T-cell (primary cell): ENCODE results near the gene OCLN. TPM values are rescaled to one million over a fixed set of nuclear protein-coding genes. Genes with fewer than 3 reads are reported as not detected.

Source experiments
- ATAC-seq, 4 experiments: fragments of 200-7000 bp in 3 of 4; fragments of 150-1000 bp in 1 of 4; cut with Tn5 transposase; replicated peaks in 1 of 4; 1 replicate in 3 of 4; 2 replicates in 1 of 4; pipeline ENCODE4 v1.10.0; 2021; ENCODE audit warnings: moderate library complexity in 3 of 4, mild to moderate bottlenecking in 2 of 4, moderate number of reproducible peaks in 1 of 4
- CTCF ChIA-PET, 2 donors: fragments of 300-600 bp; sonication (Branson Sonifier 250); formaldehyde crosslinking; loops; one replicate each; lab custom pipeline; 2022; ENCODE audit warnings: antibody characterized with exemption in 2 of 2; lab: Charles Lee
- POLR2A ChIA-PET, 2 donors: fragments of 300-600 bp; sonication (Branson Sonifier 250); formaldehyde crosslinking; loops; one replicate each; lab custom pipeline; 2022; ENCODE audit warnings: antibody characterized with exemption in 2 of 2; lab: Charles Lee
- DNase-seq, 35 experiments: peaks; one replicate each; pipeline versions ENCODE4 v3.0.0 to v3.0.0-alpha.2; 2013 to 2023
- H3K27ac ChIP-seq: one replicate; pipeline ENCODE4 v1.5.1; 2013; ENCODE audit warnings: low read length
- H3K27me3 ChIP-seq, 2 experiments: replicated peaks in 1 of 2; 1 replicate in 1 of 2; 2 replicates in 1 of 2; pipeline versions ENCODE4 v1.6.1 to v1.7.0; 2013; ENCODE audit warnings: low read length in 1 of 2, mixed read lengths in 1 of 2; ENCODE audit not compliant: control insufficient read depth in 2 of 2, insufficient read depth in 2 of 2; ENCODE audit errors: extremely low read depth in 1 of 2
- H3K36me3 ChIP-seq, 2 donors: 1 replicate in 1 of 2; 2 replicates in 1 of 2; pipeline versions ENCODE4 v1.6.1 to v1.7.0; 2013; ENCODE audit warnings: low read length in 1 of 2; ENCODE audit not compliant: control insufficient read depth in 2 of 2, insufficient read depth in 1 of 2; ENCODE audit errors: extremely low read depth in 1 of 2
- H3K4me1 ChIP-seq, 2 experiments: 1 replicate in 1 of 2; 2 replicates in 1 of 2; pipeline versions ENCODE4 v1.6.1 to v1.7.0; 2013; ENCODE audit warnings: low read length in 2 of 2, mixed read lengths in 1 of 2; ENCODE audit not compliant: insufficient read depth in 2 of 2, control insufficient read depth in 1 of 2; ENCODE audit errors: extremely low read depth in 1 of 2
- H3K4me3 ChIP-seq, 2 donors: 1 replicate in 1 of 2; 2 replicates in 1 of 2; pipeline versions ENCODE4 v1.5.1 to v1.7.0; 2013; ENCODE audit warnings: mild to moderate bottlenecking in 2 of 2, low read length in 1 of 2, moderate library complexity in 1 of 2; ENCODE audit not compliant: control insufficient read depth in 1 of 2; ENCODE audit errors: extremely low read depth in 1 of 2
- H3K9me3 ChIP-seq: 2 replicates; pipeline ENCODE4 v1.7.0; 2013
- H3K27ac Mint-ChIP-seq, 2 donors: one replicate each; pipeline ENCODE4 v1.8.0; 2020 to 2021; ENCODE audit warnings: mild to moderate bottlenecking in 2 of 2, mixed read lengths in 2 of 2
- H3K27me3 Mint-ChIP-seq, 2 donors: one replicate each; pipeline ENCODE4 v1.8.0; 2021 to 2022; ENCODE audit warnings: mixed read lengths in 2 of 2
- H3K36me3 Mint-ChIP-seq: one replicate; pipeline ENCODE4 v1.8.0; 2021; ENCODE audit warnings: mixed read lengths
- H3K4me1 Mint-ChIP-seq, 3 donors: one replicate each; pipeline ENCODE4 v1.8.0; 2020 to 2022; ENCODE audit warnings: mixed read lengths in 3 of 3, mild to moderate bottlenecking in 1 of 3
- H3K4me3 Mint-ChIP-seq, 3 donors: one replicate each; pipeline ENCODE4 v1.8.0; 2020 to 2022; ENCODE audit warnings: mild to moderate bottlenecking in 3 of 3, mixed read lengths in 3 of 3, moderate library complexity in 3 of 3
- H3K9me3 Mint-ChIP-seq, 3 donors: one replicate each; pipeline ENCODE4 v1.8.0; 2020 to 2022; ENCODE audit warnings: mixed read lengths in 3 of 3
- WGBS: methylation state at CpG from one replicate; pipeline ENCODE4 v1.1.5; 2013; ENCODE audit warnings: missing lambda C conversion rate; ENCODE audit not compliant: insufficient coverage; 5-methylcytosine and 5-hydroxymethylcytosine counted together
- total RNA-seq, 35 experiments: library from RNA in 6 of 35; stranded (reverse) in 6 of 35; fragments of 120-200 nt in 1 of 35; gene quantifications; one replicate each; pipeline versions ENCODE4 v1.2.1 to v1.2.4 and lab custom pipeline; 2013 to 2026

The OCLN gene
- total RNA-seq, 5 donors from 2014 or later (not counting 1 experiment from before 2014, with no cell fraction given): 1.1 to 9.0 (median 4.2) TPM

GRCh38 chr5:69489246-69489645, 3.3 kb upstream of the OCLN start:
- H3K4me1 Mint-ChIP-seq: peaks cover 0 to 15% (median 12%) of the 10 kb centered on the region in 3 donors
- no peak for DNase-seq
- peaks cover 29 to 41% of the 10 kb centered on the region in 2 donors for H3K27me3 Mint-ChIP-seq
- no peaks in the 10 kb centered on the region for H3K9me3 Mint-ChIP-seq
- Histone ChIP-seq H3K27me3 (peaks cover 2 to 34% of the 10 kb centered on the region in 2 experiments), H3K4me3 (no peak overlapping the region), H3K4me1 (peaks cover 0 to 18% of the 10 kb centered on the region in 2 experiments), H3K27ac (no peak overlapping the region), H3K36me3 (no peaks in the 10 kb centered on the region), H3K9me3 (no peaks in the 10 kb centered on the region)
- POLR2A ChIA-PET: no interaction called here
- no peak overlapping the region for H3K27ac Mint-ChIP-seq
- no peak overlapping the region for H3K4me3 Mint-ChIP-seq
- ATAC-seq: no peak
- CTCF ChIA-PET: interaction anchor here in 1 of 2 donors (0.6 kb wide), 1 partner anchor 64 kb away, joined by 4 read pairs; no protein-coding TSS in a partner anchor
- no CpG with 5 or more reads among the region's 4 CpGs for WGBS
- no peaks in the 10 kb centered on the region for H3K36me3 Mint-ChIP-seq

- Mint-ChIP-seq H3K9me3 (no peaks in the 10 kb centered on the region), H3K36me3 (no peaks in the 10 kb centered on the region), H3K4me3 (peak overlapping the region in 2 of 3 donors; percentile 10 to 74), H3K27me3 (peaks cover 44 to 53% of the 10 kb centered on the region in 2 donors), H3K4me1 (peaks cover 0 to 17% (median 15%) of the 10 kb centered on the region in 3 donors), H3K27ac (no peak overlapping the region)
- WGBS: no CpG with 5 or more reads among the region's 2 CpGs
- H3K27me3 ChIP-seq: peaks cover 2 to 38% of the 10 kb centered on the region in 2 experiments
- ChIA-PET POLR2A (no interaction called here), CTCF (no interaction called here)
- no peaks in the 10 kb centered on the region for H3K9me3 ChIP-seq
- ATAC-seq (no peak), DNase-seq (no peak)
- no peak overlapping the region for H3K4me3 ChIP-seq
- H3K36me3 ChIP-seq: no peaks in the 10 kb centered on the region
- H3K27ac ChIP-seq: no peak overlapping the region
- peaks cover 0 to 18% of the 10 kb centered on the region in 2 experiments for H3K4me1 ChIP-seq
These were observed 1.6 kb upstream of the OCLN start for GRCh38 chr5:69491027-69491426.

GRCh38 chr5:69491838-69492390, 676 bp upstream of the OCLN start:
- peaks cover 48 to 57% of the 10 kb centered on the region in 2 donors for H3K27me3 Mint-ChIP-seq
- H3K27ac Mint-ChIP-seq: no peak overlapping the region
- CTCF ChIA-PET: no interaction called here
- WGBS: 21% methylated on average over 12 of the region's 17 CpGs
- Histone ChIP-seq H3K27me3 (peaks cover 2 to 37% of the 10 kb centered on the region in 2 experiments), H3K27ac (no peak overlapping the region), H3K4me1 (peaks cover 0 to 18% of the 10 kb centered on the region in 2 experiments), H3K9me3 (no peaks in the 10 kb centered on the region), H3K4me3 (peak overlapping the region in 1 of 2 donors; percentile 68), H3K36me3 (no peaks in the 10 kb centered on the region)
- H3K4me3 Mint-ChIP-seq: peak overlapping the region; percentile 55 to 74 (median 66)
- no peaks in the 10 kb centered on the region for H3K9me3 Mint-ChIP-seq
- H3K4me1 Mint-ChIP-seq: peaks cover 0 to 17% (median 15%) of the 10 kb centered on the region in 3 donors
- POLR2A ChIA-PET: no interaction called here
- ATAC-seq (no peak), DNase-seq (no peak)
- no peaks in the 10 kb centered on the region for H3K36me3 Mint-ChIP-seq

- CTCF ChIA-PET: no interaction called here
- ATAC-seq: peak in 1 of 4 experiments; percentile 16
- H3K9me3 ChIP-seq: no peaks in the 10 kb centered on the region
- peak overlapping the region; percentile 56 to 74 (median 66) for H3K4me3 Mint-ChIP-seq
- peak overlapping the region; percentile 26 to 68 for H3K4me3 ChIP-seq
- DNase-seq: peak in 5 of 35 experiments; percentile 1 to 11 (median 6)
- H3K36me3 Mint-ChIP-seq: no peaks in the 10 kb centered on the region
- H3K4me1 ChIP-seq: peaks cover 0 to 18% of the 10 kb centered on the region in 2 experiments
- H3K27me3 ChIP-seq: peaks cover 2 to 35% of the 10 kb centered on the region in 2 experiments
- POLR2A ChIA-PET: no interaction called here
- H3K36me3 ChIP-seq: no peaks in the 10 kb centered on the region
- 2% methylated on average over 32 of the region's 42 CpGs for WGBS
- H3K4me1 Mint-ChIP-seq: peaks cover 0 to 17% (median 15%) of the 10 kb centered on the region in 3 donors
- peaks cover 49 to 58% of the 10 kb centered on the region in 2 donors for H3K27me3 Mint-ChIP-seq
- no peaks in the 10 kb centered on the region for H3K9me3 Mint-ChIP-seq
- H3K27ac Mint-ChIP-seq: no peak overlapping the region
- no peak overlapping the region for H3K27ac ChIP-seq
These were observed 369 bp downstream of the OCLN start for GRCh38 chr5:69492923-69493395.

GRCh38 chr5:69493396-69494133, 975 bp downstream of the OCLN start:
- Histone ChIP-seq H3K4me1 (peaks cover 0 to 18% of the 10 kb centered on the region in 2 experiments), H3K9me3 (no peaks in the 10 kb centered on the region), H3K27me3 (peaks cover 2 to 34% of the 10 kb centered on the region in 2 experiments), H3K4me3 (peak overlapping the region; percentile 26 to 68), H3K27ac (no peak overlapping the region), H3K36me3 (no peaks in the 10 kb centered on the region)
- 3% methylated on average over 59 of the region's 62 CpGs for WGBS
- POLR2A ChIA-PET: no interaction called here
- peak in 1 of 35 experiments; percentile 2 for DNase-seq
- CTCF ChIA-PET: no interaction called here
- Mint-ChIP-seq H3K27ac (no peak overlapping the region), H3K36me3 (no peaks in the 10 kb centered on the region), H3K27me3 (peaks cover 48 to 57% of the 10 kb centered on the region in 2 donors), H3K4me1 (peaks cover 0 to 17% (median 15%) of the 10 kb centered on the region in 3 donors), H3K9me3 (no peaks in the 10 kb centered on the region), H3K4me3 (peak overlapping the region; percentile 56 to 74 (median 66))
- ATAC-seq: peak in 1 of 4 experiments; percentile 24

GRCh38 chr5:69494452-69494851, 1.9 kb downstream of the OCLN start:
- Histone ChIP-seq H3K27me3 (peaks cover 2 to 29% of the 10 kb centered on the region in 2 experiments), H3K9me3 (no peaks in the 10 kb centered on the region), H3K27ac (no peak overlapping the region), H3K4me1 (peaks cover 0 to 18% of the 10 kb centered on the region in 2 experiments), H3K36me3 (no peaks in the 10 kb centered on the region), H3K4me3 (no peak overlapping the region)
- Mint-ChIP-seq H3K27ac (no peak overlapping the region), H3K36me3 (no peaks in the 10 kb centered on the region), H3K4me3 (peak overlapping the region in 2 of 3 donors; percentile 34 to 74), H3K27me3 (peaks cover 44 to 52% of the 10 kb centered on the region in 2 donors), H3K4me1 (peaks cover 0 to 17% (median 15%) of the 10 kb centered on the region in 3 donors), H3K9me3 (no peaks in the 10 kb centered on the region)
- 82% methylated on average over 4 of the region's 8 CpGs for WGBS
- no peak for DNase-seq
- ChIA-PET POLR2A (no interaction called here), CTCF (no interaction called here)
- no peak for ATAC-seq
